Suppressor macrophage (primary cell): ENCODE data around the gene CAV2.
A peak's percentile ranks its signal among the peaks of the same experiment; 100 is the strongest.

Source experiments
- DNase-seq, 4 experiments: peaks; one replicate each; pipeline ENCODE4 v3.0.0-alpha.2; 2020 to 2022

Gene CAV2

GRCh38 chr7:116495736-116496135, 3.8 kb upstream of the CAV2 start:
- no peak for DNase-seq

GRCh38 chr7:116496653-116497052, 2.9 kb upstream of the CAV2 start:
- DNase-seq, result no peak

GRCh38 chr7:116497708-116498107, 1.8 kb upstream of the CAV2 start:
- DNase-seq, result no peak

GRCh38 chr7:116500078-116500853, 728 bp downstream of the CAV2 start:
- DNase-seq, result peak in 2 of 4 experiments; percentile 5 to 11

- no peak for DNase-seq
Measured at GRCh38 chr7:116501425-116502167, 2.1 kb downstream of the CAV2 start.

- no peak for DNase-seq
Measured at GRCh38 chr7:116502201-116503096, 2.9 kb downstream of the CAV2 start.

- DNase-seq, result no peak
Measured at GRCh38 chr7:116503835-116504234, 4.3 kb downstream of the CAV2 start.

GRCh38 chr7:116505278-116505677, 5.7 kb downstream of the CAV2 start:
- DNase-seq, result no peak

GRCh38 chr7:116505823-116506222, 6.3 kb downstream of the CAV2 start:
- DNase-seq, result no peak

- no peak for DNase-seq
Measured at GRCh38 chr7:116509982-116510579, 10.5 kb downstream of the CAV2 start.

GRCh38 chr7:116510795-116511194, 11.3 kb downstream of the CAV2 start:
- DNase-seq, result no peak

- peak in 1 of 4 experiments; percentile 9 for DNase-seq
Measured at GRCh38 chr7:116511552-116512519, 12.3 kb downstream of the CAV2 start.

GRCh38 chr7:116512520-116513188, 13.1 kb downstream of the CAV2 start:
- no peak for DNase-seq

GRCh38 chr7:116515584-116515983, 16.0 kb downstream of the CAV2 start:
- no peak for DNase-seq

- no peak for DNase-seq
Measured at GRCh38 chr7:116516324-116516723, 16.8 kb downstream of the CAV2 start.

- no peak for DNase-seq
Measured at GRCh38 chr7:116517626-116518025, 18.1 kb downstream of the CAV2 start.

- DNase-seq, result no peak
Measured at GRCh38 chr7:116518961-116519360, 19.4 kb downstream of the CAV2 start.

GRCh38 chr7:116521046-116521664, 21.6 kb downstream of the CAV2 start:
- DNase-seq, result no peak

GRCh38 chr7:116522247-116522646, 22.7 kb downstream of the CAV2 start:
- no peak for DNase-seq

GRCh38 chr7:116524221-116524608, 24.7 kb downstream of the CAV2 start:
- no peak for DNase-seq
